H9 (cell line): ENCODE data around the gene TRIM60. TPM values are rescaled to one million over a fixed set of nuclear protein-coding genes. Genes with fewer than 3 reads are reported as not detected.

Experiments
- DNase-seq: peaks from one replicate; pipeline ENCODE4 v3.0.0-alpha.2; 2017
- H2AFZ ChIP-seq: one replicate; pipeline ENCODE4 v1.6.1; 2013; ENCODE audit warnings: mild to moderate bottlenecking, low read length, control low read depth, moderate library complexity
- H2AK5ac ChIP-seq: 2 replicates; pipeline ENCODE4 v1.6.1; 2013; ENCODE audit warnings: low read length, control low read depth, mixed read lengths; ENCODE audit not compliant: insufficient read length
- H2BK120ac ChIP-seq: one replicate; pipeline ENCODE4 v1.6.1; 2013; ENCODE audit warnings: low read depth, mild to moderate bottlenecking, low read length, control low read depth, inconsistent platforms; ENCODE audit not compliant: poor library complexity, severe bottlenecking
- H2BK12ac ChIP-seq: 2 replicates; pipeline ENCODE4 v1.6.1; 2013; ENCODE audit warnings: low read length, control low read depth, mixed read lengths, low read depth; ENCODE audit not compliant: insufficient read length
- H2BK15ac ChIP-seq: 2 replicates; pipeline ENCODE4 v1.6.1; 2013; ENCODE audit warnings: low read depth, low read length, control low read depth
- H2BK20ac ChIP-seq: one replicate; pipeline ENCODE4 v1.6.1; 2013; ENCODE audit warnings: low read depth, mild to moderate bottlenecking, low read length, control low read depth, inconsistent platforms; ENCODE audit not compliant: poor library complexity, severe bottlenecking
- H2BK5ac ChIP-seq: 2 replicates; pipeline ENCODE4 v1.6.1; 2013; ENCODE audit warnings: low read length, control low read depth, mixed read lengths; ENCODE audit not compliant: insufficient read length
- H3K14ac ChIP-seq: 2 replicates; pipeline ENCODE4 v1.6.1; 2013; ENCODE audit warnings: low read length, control low read depth; ENCODE audit not compliant: insufficient read depth
- H3K18ac ChIP-seq: 2 replicates; pipeline ENCODE4 v1.6.1; 2013; ENCODE audit warnings: low read depth, mild to moderate bottlenecking, mixed read lengths, low read length, control low read depth; ENCODE audit not compliant: insufficient read length
- H3K23ac ChIP-seq: 2 replicates; pipeline ENCODE4 v1.6.1; 2013; ENCODE audit warnings: low read length, control low read depth, mixed read lengths, low read depth; ENCODE audit not compliant: insufficient read length
- H3K23me2 ChIP-seq: 2 replicates; pipeline ENCODE4 v1.6.1; 2013; ENCODE audit warnings: low read depth, mild to moderate bottlenecking, mixed read lengths, low read length, control low read depth; ENCODE audit not compliant: insufficient read length, poor library complexity, severe bottlenecking
- H3K27ac ChIP-seq: 2 replicates; pipeline ENCODE4 v1.5.1; 2013; ENCODE audit warnings: low read length, control low read depth, mixed read lengths, low read depth; ENCODE audit not compliant: insufficient read length
- H3K27me3 ChIP-seq: 2 replicates; pipeline ENCODE4 v1.6.1; 2013; ENCODE audit warnings: low read length, control low read depth, inconsistent platforms; ENCODE audit not compliant: insufficient read depth
- H3K4ac ChIP-seq: 2 replicates; pipeline ENCODE4 v1.6.1; 2013; ENCODE audit warnings: low read depth, mild to moderate bottlenecking, control low read depth, inconsistent platforms, low read length, moderate library complexity
- H3K4me1 ChIP-seq: 2 replicates; pipeline ENCODE4 v1.6.1; 2013; ENCODE audit warnings: low read length, control low read depth, inconsistent platforms; ENCODE audit not compliant: insufficient read depth
- H3K4me2 ChIP-seq: 2 replicates; pipeline ENCODE4 v1.6.1; 2013; ENCODE audit warnings: low read length, control low read depth, mixed read lengths; ENCODE audit not compliant: insufficient read length, insufficient read depth
- H3K56ac ChIP-seq: 2 replicates; pipeline ENCODE4 v1.6.1; 2013; ENCODE audit warnings: low read depth, mild to moderate bottlenecking, mixed read lengths, low read length, control low read depth; ENCODE audit not compliant: insufficient read length
- H3K79me1 ChIP-seq: 2 replicates; pipeline ENCODE4 v1.6.1; 2013; ENCODE audit warnings: low read depth, mild to moderate bottlenecking, moderate library complexity, low read length, control low read depth, inconsistent platforms; ENCODE audit not compliant: insufficient read depth, poor library complexity, severe bottlenecking
- H3K79me2 ChIP-seq: 2 replicates; pipeline ENCODE4 v1.6.1; 2013; ENCODE audit warnings: low read length, control low read depth, inconsistent platforms; ENCODE audit not compliant: insufficient read depth
- H3K9ac ChIP-seq: 2 replicates; pipeline ENCODE4 v1.6.1; 2013; ENCODE audit warnings: low read length, control low read depth, mixed read lengths; ENCODE audit not compliant: insufficient read length; ENCODE audit errors: extremely low read depth
- H3K9me3 ChIP-seq: one replicate; pipeline ENCODE4 v1.6.1; 2013; ENCODE audit warnings: low read depth, low read length, inconsistent platforms; ENCODE audit not compliant: control insufficient read depth
- H3T11ph ChIP-seq: one replicate; pipeline ENCODE4 v1.6.1; 2013; ENCODE audit warnings: mild to moderate bottlenecking, low read length, control low read depth, inconsistent platforms
- H4K20me1 ChIP-seq: one replicate; pipeline ENCODE4 v1.6.1; 2013; ENCODE audit not compliant: control insufficient read depth, insufficient read length, insufficient read depth
- H4K5ac ChIP-seq: 2 replicates; pipeline ENCODE4 v1.6.1; 2013; ENCODE audit warnings: low read depth, mild to moderate bottlenecking, mixed read lengths, low read length, control low read depth; ENCODE audit not compliant: insufficient read length
- H4K8ac ChIP-seq: replicated peaks from 2 replicates; pipeline ENCODE4 v1.6.1; 2013; ENCODE audit warnings: low read length, control low read depth, mixed read lengths, low read depth; ENCODE audit not compliant: insufficient read length
- H4K91ac ChIP-seq: 2 replicates; pipeline ENCODE4 v1.6.1; 2013; ENCODE audit warnings: low read depth, mild to moderate bottlenecking, moderate library complexity, mixed read lengths, low read length, control low read depth; ENCODE audit not compliant: insufficient read length
- H3K27ac Mint-ChIP-seq, 3 experiments: 2 replicates in 2 of 3; 3 replicates in 1 of 3; pipeline ENCODE4 v1.8.0; 2020 to 2021; ENCODE audit warnings: mixed read lengths in 3 of 3, mild to moderate bottlenecking in 1 of 3, moderate library complexity in 1 of 3
- H3K27me3 Mint-ChIP-seq: 2 replicates; pipeline ENCODE4 v1.8.0; 2021; ENCODE audit warnings: low read depth, mild to moderate bottlenecking, moderate library complexity, mixed read lengths
- H3K36me3 Mint-ChIP-seq, 3 experiments: 2 replicates in 2 of 3; 3 replicates in 1 of 3; pipeline ENCODE4 v1.8.0; 2020 to 2021; ENCODE audit warnings: low read depth in 3 of 3, mixed read lengths in 3 of 3; ENCODE audit not compliant: insufficient read depth in 1 of 3
- H3K4me1 Mint-ChIP-seq, 2 experiments: 2 replicates each; pipeline ENCODE4 v1.8.0; 2020; ENCODE audit warnings: mixed read lengths in 2 of 2
- H3K4me3 Mint-ChIP-seq, 2 experiments: 2 replicates in 1 of 2; 3 replicates in 1 of 2; pipeline ENCODE4 v1.8.0; 2020 to 2021; ENCODE audit warnings: mild to moderate bottlenecking in 2 of 2, mixed read lengths in 2 of 2, moderate library complexity in 1 of 2
- H3K9me3 Mint-ChIP-seq, 2 experiments: 2 replicates in 1 of 2; 3 replicates in 1 of 2; pipeline ENCODE4 v1.8.0; 2020; ENCODE audit warnings: mild to moderate bottlenecking in 2 of 2, mixed read lengths in 2 of 2, moderate library complexity in 1 of 2
- WGBS: extraction: QIAGEN DNeasy Blood & Tissue Kit; methylation state at CpG from one replicate; pipeline ENCODE4 v1.1.7; 2013; ENCODE audit warnings: missing lambda C conversion rate, low lambda C conversion rate, mixed read lengths; ENCODE audit not compliant: insufficient read length; ENCODE audit errors: extremely low coverage; 5-methylcytosine and 5-hydroxymethylcytosine counted together
- long read RNA-seq: library from polyadenylated mRNA; unstranded; transcript quantifications from one replicate; pipeline ENCODE4 v2.0.0, GENCODE V29; 2020
- total RNA-seq: library from RNA; stranded (reverse); gene quantifications from 2 replicates; pipeline ENCODE4 v1.2.1, GENCODE V29; 2021
- TF ChIP-seq, protein P1 (sequence below): fragments of 200-600 bp; sonication (generic); conservative IDR thresholded peaks from 3 replicates; pipeline ENCODE4 v1.8.0; 2021; ENCODE audit warnings: antibody characterized with exemption, mild to moderate bottlenecking

The TRIM60 gene
- not detected in 2 replicates for total RNA-seq
- long read RNA-seq: 0 reads

DNA sequence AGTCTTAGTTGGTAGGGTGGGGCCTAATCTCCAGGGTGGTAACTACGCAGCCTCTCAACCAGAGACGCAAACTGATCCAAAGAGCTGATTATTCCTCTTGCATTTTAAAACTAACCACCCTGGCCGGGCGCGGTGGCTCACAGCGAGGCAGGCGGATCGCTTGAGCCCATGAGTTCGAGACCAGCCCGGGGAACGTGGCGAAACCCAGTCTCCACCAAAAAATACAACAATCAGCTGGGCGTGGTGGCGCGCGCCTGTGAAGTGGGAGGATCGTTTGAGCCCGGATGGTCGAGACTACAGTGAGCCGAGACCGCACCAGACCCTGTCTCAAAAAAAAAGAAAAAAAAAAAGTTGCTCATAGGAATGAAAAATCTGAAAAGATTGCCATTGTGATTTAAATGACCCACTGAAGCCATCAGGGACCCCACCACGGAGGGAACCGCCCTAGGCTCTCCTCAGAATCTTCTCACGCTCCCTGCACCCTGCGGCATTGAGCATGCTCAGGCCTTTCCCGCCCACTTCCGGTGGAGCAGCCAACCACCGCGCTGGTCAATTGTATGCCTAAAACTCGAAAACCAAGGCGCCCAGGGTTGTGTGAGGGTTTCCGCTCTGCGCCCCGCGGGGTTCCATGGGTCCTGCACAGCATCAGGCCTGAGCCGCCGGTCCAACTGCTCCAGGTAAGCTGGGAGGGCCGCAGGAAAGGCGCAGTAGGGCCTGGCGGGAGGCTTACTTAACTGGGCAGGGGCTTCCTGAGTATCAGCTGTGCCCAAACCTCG lies at the start of gene TRIM60:
TSS of gene TRIM60 (plus strand) at position 564 of the 776 bp plus-strand sequence. CDS start 8,074 bp downstream, outside the sequence.
- H3K79me2 ChIP-seq: no peaks in the 10 kb centered on the region
- no peaks in the 10 kb centered on the region for H3K4me1 ChIP-seq
- no CpG with 5 or more reads among the region's 41 CpGs for WGBS
- H2BK12ac ChIP-seq: no peak within 1 kb of the TSS
- no peaks in the 10 kb centered on the region for H3K23me2 ChIP-seq
- no peaks in the 10 kb centered on the region for H3K9me3 Mint-ChIP-seq
- H3K56ac ChIP-seq: no peak within 1 kb of the TSS
- TF ChIP-seq, protein P1, sequence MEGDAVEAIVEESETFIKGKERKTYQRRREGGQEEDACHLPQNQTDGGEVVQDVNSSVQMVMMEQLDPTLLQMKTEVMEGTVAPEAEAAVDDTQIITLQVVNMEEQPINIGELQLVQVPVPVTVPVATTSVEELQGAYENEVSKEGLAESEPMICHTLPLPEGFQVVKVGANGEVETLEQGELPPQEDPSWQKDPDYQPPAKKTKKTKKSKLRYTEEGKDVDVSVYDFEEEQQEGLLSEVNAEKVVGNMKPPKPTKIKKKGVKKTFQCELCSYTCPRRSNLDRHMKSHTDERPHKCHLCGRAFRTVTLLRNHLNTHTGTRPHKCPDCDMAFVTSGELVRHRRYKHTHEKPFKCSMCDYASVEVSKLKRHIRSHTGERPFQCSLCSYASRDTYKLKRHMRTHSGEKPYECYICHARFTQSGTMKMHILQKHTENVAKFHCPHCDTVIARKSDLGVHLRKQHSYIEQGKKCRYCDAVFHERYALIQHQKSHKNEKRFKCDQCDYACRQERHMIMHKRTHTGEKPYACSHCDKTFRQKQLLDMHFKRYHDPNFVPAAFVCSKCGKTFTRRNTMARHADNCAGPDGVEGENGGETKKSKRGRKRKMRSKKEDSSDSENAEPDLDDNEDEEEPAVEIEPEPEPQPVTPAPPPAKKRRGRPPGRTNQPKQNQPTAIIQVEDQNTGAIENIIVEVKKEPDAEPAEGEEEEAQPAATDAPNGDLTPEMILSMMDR: no peak
- H3T11ph ChIP-seq: no peak within 1 kb of the TSS
- no peaks in the 10 kb centered on the region for H3K27me3 ChIP-seq
- no peak within 1 kb of the TSS for H3K27ac Mint-ChIP-seq
- H3K4me3 Mint-ChIP-seq: no peak within 1 kb of the TSS
- H3K9me3 ChIP-seq: no peaks in the 10 kb centered on the region
- no peak within 1 kb of the TSS for H2AFZ ChIP-seq
- H2BK20ac ChIP-seq: no peak within 1 kb of the TSS
- no peak within 1 kb of the TSS for H4K5ac ChIP-seq
- H3K18ac ChIP-seq: no peak within 1 kb of the TSS
- no peak within 1 kb of the TSS for H3K23ac ChIP-seq
- H3K79me1 ChIP-seq: no peaks in the 10 kb centered on the region
- H2BK15ac ChIP-seq: no peak within 1 kb of the TSS
- no peak within 1 kb of the TSS for H4K91ac ChIP-seq
- H3K36me3 Mint-ChIP-seq: no peaks in the 10 kb centered on the region
- no peak within 1 kb of the TSS for H3K14ac ChIP-seq
- no peaks in the 10 kb centered on the region for H3K27me3 Mint-ChIP-seq
- H4K20me1 ChIP-seq: no peaks in the 10 kb centered on the region
- no peak within 1 kb of the TSS for H3K4me2 ChIP-seq
- H4K8ac ChIP-seq: no peak within 1 kb of the TSS
- H3K27ac ChIP-seq: no peak within 1 kb of the TSS
- H2AK5ac ChIP-seq: no peak within 1 kb of the TSS
- H2BK5ac ChIP-seq: no peak within 1 kb of the TSS
- no peak within 1 kb of the TSS for H3K4ac ChIP-seq
- no peak within 1 kb of the TSS for H2BK120ac ChIP-seq
- no peak for DNase-seq
- H3K4me1 Mint-ChIP-seq: no peaks in the 10 kb centered on the region
- no peak within 1 kb of the TSS for H3K9ac ChIP-seq
